ENCODE data around the gene ZEB2. TPM values are rescaled to one million over a fixed set of nuclear protein-coding genes. Genes with fewer than 3 reads are reported as not detected.
A peak's percentile ranks its signal among the peaks of the same experiment; 100 is the strongest.

Gene ZEB2
- polyA plus RNA-seq, 1 donor from 2014 or later, result 2.2 TPM

GRCh38 chr2:144515099-144515695 is 4.7 kb downstream of the ZEB2 start:
- H3K9me2 ChIP-seq (ENCODE audit: insufficient read depth, low read length), result no peaks in the 10 kb centered on the region
- peak overlapping the region; percentile 48 for H3K9ac ChIP-seq (ENCODE audit: low read length)
- H3K36me3 ChIP-seq (ENCODE audit: insufficient read depth, low read length), result no peaks in the 10 kb centered on the region
- peaks cover 82% of the 10 kb centered on the region for H3K79me2 ChIP-seq (replicated peaks; ENCODE audit: insufficient read depth, low read length)
- H4K20me1 ChIP-seq (ENCODE audit: insufficient read depth), result no peaks in the 10 kb centered on the region
- no peaks in the 10 kb centered on the region for H3F3A ChIP-seq (ENCODE audit: insufficient read depth, low read length, poor library complexity, severe bottlenecking)
- H3K4me2 ChIP-seq (ENCODE audit: low read length), result peak overlapping the region; percentile 42
- H3K4me3 ChIP-seq (ENCODE audit: low read length), result peak overlapping the region; percentile 72
- no peak for TF ChIP-seq EP300 (conservative IDR thresholded peaks at IDR 0.05; ENCODE audit: poor library complexity, severe bottlenecking)
- no peak for TF ChIP-seq CTCF (IDR thresholded peaks at IDR 0.05; ENCODE audit: poor library complexity, severe bottlenecking)
- TF ChIP-seq RAD21 (conservative IDR thresholded peaks at IDR 0.05), result no peak
- TF ChIP-seq TAF1 (IDR thresholded peaks at IDR 0.05; ENCODE audit: low read depth), result no peak
- no peak for TF ChIP-seq POLR2AphosphoS5 (IDR thresholded peaks at IDR 0.05)
- no peak for TF ChIP-seq REST (IDR thresholded peaks at IDR 0.05; ENCODE audit: borderline replicate concordance)
- TF ChIP-seq MXI1 (conservative IDR thresholded peaks at IDR 0.05; ENCODE audit: poor library complexity, severe bottlenecking), result no peak
- no peak for TF ChIP-seq EZH2 (IDR thresholded peaks at IDR 0.05; ENCODE audit: borderline replicate concordance, insufficient read depth, low read length, poor library complexity, severe bottlenecking)
- TF ChIP-seq SMC3 (conservative IDR thresholded peaks at IDR 0.05; ENCODE audit: poor library complexity), result no peak
- H2AFZ ChIP-seq (ENCODE audit: low read depth, low read length), result peak overlapping the region; percentile 19
- H3K27me3 ChIP-seq (ENCODE audit: insufficient read depth, low read depth, low read length), result peaks cover 53% of the 10 kb centered on the region
- H3K9me3 ChIP-seq (ENCODE audit: low read length), result no peaks in the 10 kb centered on the region
- H3K27ac ChIP-seq (ENCODE audit: low read length), result no peak overlapping the region

GRCh38 chr2:144514616-144515091 is 5.3 kb downstream of the ZEB2 start:
- no peak overlapping the region for H3K4me2 ChIP-seq (ENCODE audit: low read length)
- H2AFZ ChIP-seq (ENCODE audit: low read depth, low read length), result no peak overlapping the region
- no peaks in the 10 kb centered on the region for H3K36me3 ChIP-seq (ENCODE audit: insufficient read depth, low read length)
- H3K9me3 ChIP-seq (ENCODE audit: low read length), result no peaks in the 10 kb centered on the region
- no peak overlapping the region for H3K27ac ChIP-seq (ENCODE audit: low read length)
- TF ChIP-seq EP300 (conservative IDR thresholded peaks at IDR 0.05; ENCODE audit: poor library complexity, severe bottlenecking) (no peak), EZH2 (IDR thresholded peaks at IDR 0.05; ENCODE audit: borderline replicate concordance, insufficient read depth, low read length, poor library complexity, severe bottlenecking) (no peak), CTCF (IDR thresholded peaks at IDR 0.05; ENCODE audit: poor library complexity, severe bottlenecking) (no peak), MXI1 (conservative IDR thresholded peaks at IDR 0.05; ENCODE audit: poor library complexity, severe bottlenecking) (no peak), REST (IDR thresholded peaks at IDR 0.05; ENCODE audit: borderline replicate concordance) (no peak), POLR2AphosphoS5 (IDR thresholded peaks at IDR 0.05) (no peak), RAD21 (conservative IDR thresholded peaks at IDR 0.05) (no peak), SMC3 (conservative IDR thresholded peaks at IDR 0.05; ENCODE audit: poor library complexity) (no peak), TAF1 (IDR thresholded peaks at IDR 0.05; ENCODE audit: low read depth) (no peak)
- peaks cover 85% of the 10 kb centered on the region for H3K79me2 ChIP-seq (replicated peaks; ENCODE audit: insufficient read depth, low read length)
- no peaks in the 10 kb centered on the region for H3K9me2 ChIP-seq (ENCODE audit: insufficient read depth, low read length)
- H3F3A ChIP-seq (ENCODE audit: insufficient read depth, low read length, poor library complexity, severe bottlenecking), result no peaks in the 10 kb centered on the region
- no peak overlapping the region for H3K9ac ChIP-seq (ENCODE audit: low read length)
- H3K27me3 ChIP-seq (ENCODE audit: insufficient read depth, low read depth, low read length), result peaks cover 50% of the 10 kb centered on the region
- H3K4me3 ChIP-seq (ENCODE audit: low read length), result peak overlapping the region; percentile 72
- no peaks in the 10 kb centered on the region for H4K20me1 ChIP-seq (ENCODE audit: insufficient read depth)
